Measurements from ENCODE around the gene SOX10. TPM values are rescaled to one million over a fixed set of nuclear protein-coding genes. Genes with fewer than 3 reads are reported as not detected.

The SOX10 gene
- total RNA-seq, 1 experiment from 2014 or later: not detected

- no peaks in the 10 kb centered on the region for H3K9me3 ChIP-seq (ENCODE audit: control insufficient read depth, insufficient read depth, low read depth, low read length)
- ChIA-PET POLR2A (no interaction called here), CTCF (no interaction called here)
- H3K4me3 ChIP-seq (ENCODE audit: low read depth in 2 of 2, low read length in 2 of 2): no peak overlapping the region
- TF ChIP-seq TCF7L2 (IDR thresholded peaks at IDR 0.05; ENCODE audit: low read depth, low read length): no peak
- DNase-seq (ENCODE audit: low read depth, low spot score) (no peak), ATAC-seq (no peak)
- no TSS peak for BruUV-seq (replicated peaks)
- no peaks in the 10 kb centered on the region for H3K4me1 ChIP-seq (ENCODE audit: control insufficient read depth, insufficient read depth, low read length)
- intact Hi-C loops (cut with micrococcal nuclease; ENCODE audit: unreplicated experiment) (no loop called here), in situ Hi-C loops (cut with HindIII; ENCODE audit: low pct_unique_long_range_greater_than_20kb, low sequenced_read_pairs) (no loop called here)
- no peaks in the 10 kb centered on the region for H3K36me3 ChIP-seq (ENCODE audit: control insufficient read depth, insufficient read depth, low read length)
- no peak overlapping the region for H3K27ac ChIP-seq (ENCODE audit: low read length)
- no peaks in the 10 kb centered on the region for H3K27me3 ChIP-seq (ENCODE audit: control insufficient read depth, insufficient read depth, low read length)
Measured at GRCh38 chr22:37998543-37998942, 14.2 kb upstream of the SOX10 start.

DNA sequence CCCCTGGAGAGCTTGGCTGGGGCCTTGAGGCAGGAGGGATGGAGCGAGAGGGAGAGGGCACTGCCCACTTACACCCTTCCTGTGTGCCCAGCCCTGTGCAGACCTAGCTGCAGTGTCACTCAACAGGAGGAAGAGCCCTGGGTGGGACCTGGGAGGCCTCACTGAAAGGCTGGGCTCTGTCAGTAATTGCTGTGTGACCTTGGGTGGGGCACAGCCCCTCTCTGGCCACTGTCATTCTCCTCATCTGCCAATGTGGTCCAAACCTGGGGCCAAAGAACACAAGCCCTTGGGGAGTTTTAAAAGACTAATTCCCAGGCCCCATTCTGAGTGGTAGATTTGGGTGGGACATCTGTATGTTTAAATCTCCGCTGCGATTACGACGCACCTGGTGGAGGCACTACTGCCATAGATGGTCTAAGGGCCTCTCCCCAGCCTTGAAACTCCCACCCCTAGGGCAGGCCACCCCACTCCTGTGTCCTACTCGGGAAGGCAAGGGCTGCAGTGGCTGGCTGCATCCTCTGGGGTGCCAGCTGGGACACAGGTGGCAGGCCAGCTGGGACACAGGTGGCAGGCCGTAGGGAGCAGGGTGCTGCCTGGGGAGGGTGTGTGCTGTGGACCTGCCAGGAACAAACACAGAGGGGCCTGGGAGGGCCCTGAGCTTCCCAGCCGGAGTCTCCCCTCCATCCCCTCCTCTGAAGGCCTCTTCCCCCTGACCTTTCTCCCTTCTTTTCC is 12.3 kb upstream of the SOX10 start:
- Histone ChIP-seq H3K4me1 (ENCODE audit: control insufficient read depth, insufficient read depth, low read length) (no peaks in the 10 kb centered on the region), H3K9me3 (ENCODE audit: control insufficient read depth, insufficient read depth, low read depth, low read length) (no peaks in the 10 kb centered on the region), H3K27me3 (ENCODE audit: control insufficient read depth, insufficient read depth, low read length) (no peaks in the 10 kb centered on the region), H3K27ac (ENCODE audit: low read length) (no peak overlapping the region), H3K4me3 (ENCODE audit: low read depth in 2 of 2, low read length in 2 of 2) (no peak overlapping the region), H3K36me3 (ENCODE audit: control insufficient read depth, insufficient read depth, low read length) (no peaks in the 10 kb centered on the region)
- POLR2A ChIA-PET: no interaction called here
- BruUV-seq (replicated peaks): no TSS peak
- intact Hi-C loops (cut with micrococcal nuclease; ENCODE audit: unreplicated experiment) (no loop called here), in situ Hi-C loops (cut with HindIII; ENCODE audit: low pct_unique_long_range_greater_than_20kb, low sequenced_read_pairs) (no loop called here)
- 0 out of 2 replicates have a peak, but pooled peaks have one; percentile 53 for ATAC-seq
- no peak for DNase-seq (ENCODE audit: low read depth, low spot score)
- TF ChIP-seq CTCF (IDR thresholded peaks at IDR 0.05) (no peak), POLR2AphosphoS5 (IDR thresholded peaks at IDR 0.05; ENCODE audit: low read depth, low read length) (no peak), REST (IDR thresholded peaks at IDR 0.05; ENCODE audit: insufficient read depth in 1 of 2, low read depth in 2 of 2, low read length in 1 of 2) (no peak), SIN3A (IDR thresholded peaks at IDR 0.05; ENCODE audit: borderline replicate concordance, insufficient read depth, low read depth, low read length) (no peak), TCF7L2 (IDR thresholded peaks at IDR 0.05; ENCODE audit: low read depth, low read length) (no peak)
- CTCF ChIA-PET: no interaction called here

GRCh38 chr22:37996079-37996478 is 11.7 kb upstream of the SOX10 start:
- Histone ChIP-seq H3K4me3 (ENCODE audit: low read depth in 2 of 2, low read length in 2 of 2) (no peak overlapping the region), H3K9me3 (ENCODE audit: control insufficient read depth, insufficient read depth, low read depth, low read length) (no peaks in the 10 kb centered on the region), H3K4me1 (ENCODE audit: control insufficient read depth, insufficient read depth, low read length) (no peaks in the 10 kb centered on the region), H3K27me3 (ENCODE audit: control insufficient read depth, insufficient read depth, low read length) (no peaks in the 10 kb centered on the region), H3K27ac (ENCODE audit: low read length) (no peak overlapping the region), H3K36me3 (ENCODE audit: control insufficient read depth, insufficient read depth, low read length) (no peaks in the 10 kb centered on the region)
- no TSS peak for BruUV-seq (replicated peaks)
- ATAC-seq (no peak), DNase-seq (ENCODE audit: low read depth, low spot score) (no peak)
- TF ChIP-seq SIN3A (IDR thresholded peaks at IDR 0.05; ENCODE audit: borderline replicate concordance, insufficient read depth, low read depth, low read length) (no peak), REST (IDR thresholded peaks at IDR 0.05; ENCODE audit: insufficient read depth in 1 of 2, low read depth in 2 of 2, low read length in 1 of 2) (no peak), POLR2AphosphoS5 (IDR thresholded peaks at IDR 0.05; ENCODE audit: low read depth, low read length) (no peak), CTCF (IDR thresholded peaks at IDR 0.05) (no peak), TCF7L2 (IDR thresholded peaks at IDR 0.05; ENCODE audit: low read depth, low read length) (no peak)
- in situ Hi-C loops (cut with HindIII; ENCODE audit: low pct_unique_long_range_greater_than_20kb, low sequenced_read_pairs): no loop called here
- POLR2A ChIA-PET: no interaction called here
- CTCF ChIA-PET: no interaction called here
- intact Hi-C loops (cut with micrococcal nuclease; ENCODE audit: unreplicated experiment): no loop called here

Measured in Panc1 (cell line).